HG02938 (cell line): Measurements from ENCODE around the gene GPR158.
"Not testable (repeated sequence)": the region's sequence is repeated elsewhere in the genome, so short reads cannot be mapped to it uniquely, and the experiment has no call there.

Source experiments
- ATAC-seq: cut with Tn5 transposase; IDR thresholded peaks from one replicate; pipeline ENCODE4 v1.9.1; 2021; ENCODE audit warnings: mild to moderate bottlenecking, moderate library complexity; ENCODE audit not compliant: unreplicated experiment

Gene GPR158, protein sequence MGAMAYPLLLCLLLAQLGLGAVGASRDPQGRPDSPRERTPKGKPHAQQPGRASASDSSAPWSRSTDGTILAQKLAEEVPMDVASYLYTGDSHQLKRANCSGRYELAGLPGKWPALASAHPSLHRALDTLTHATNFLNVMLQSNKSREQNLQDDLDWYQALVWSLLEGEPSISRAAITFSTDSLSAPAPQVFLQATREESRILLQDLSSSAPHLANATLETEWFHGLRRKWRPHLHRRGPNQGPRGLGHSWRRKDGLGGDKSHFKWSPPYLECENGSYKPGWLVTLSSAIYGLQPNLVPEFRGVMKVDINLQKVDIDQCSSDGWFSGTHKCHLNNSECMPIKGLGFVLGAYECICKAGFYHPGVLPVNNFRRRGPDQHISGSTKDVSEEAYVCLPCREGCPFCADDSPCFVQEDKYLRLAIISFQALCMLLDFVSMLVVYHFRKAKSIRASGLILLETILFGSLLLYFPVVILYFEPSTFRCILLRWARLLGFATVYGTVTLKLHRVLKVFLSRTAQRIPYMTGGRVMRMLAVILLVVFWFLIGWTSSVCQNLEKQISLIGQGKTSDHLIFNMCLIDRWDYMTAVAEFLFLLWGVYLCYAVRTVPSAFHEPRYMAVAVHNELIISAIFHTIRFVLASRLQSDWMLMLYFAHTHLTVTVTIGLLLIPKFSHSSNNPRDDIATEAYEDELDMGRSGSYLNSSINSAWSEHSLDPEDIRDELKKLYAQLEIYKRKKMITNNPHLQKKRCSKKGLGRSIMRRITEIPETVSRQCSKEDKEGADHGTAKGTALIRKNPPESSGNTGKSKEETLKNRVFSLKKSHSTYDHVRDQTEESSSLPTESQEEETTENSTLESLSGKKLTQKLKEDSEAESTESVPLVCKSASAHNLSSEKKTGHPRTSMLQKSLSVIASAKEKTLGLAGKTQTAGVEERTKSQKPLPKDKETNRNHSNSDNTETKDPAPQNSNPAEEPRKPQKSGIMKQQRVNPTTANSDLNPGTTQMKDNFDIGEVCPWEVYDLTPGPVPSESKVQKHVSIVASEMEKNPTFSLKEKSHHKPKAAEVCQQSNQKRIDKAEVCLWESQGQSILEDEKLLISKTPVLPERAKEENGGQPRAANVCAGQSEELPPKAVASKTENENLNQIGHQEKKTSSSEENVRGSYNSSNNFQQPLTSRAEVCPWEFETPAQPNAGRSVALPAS (N-terminal part only)

DNA sequence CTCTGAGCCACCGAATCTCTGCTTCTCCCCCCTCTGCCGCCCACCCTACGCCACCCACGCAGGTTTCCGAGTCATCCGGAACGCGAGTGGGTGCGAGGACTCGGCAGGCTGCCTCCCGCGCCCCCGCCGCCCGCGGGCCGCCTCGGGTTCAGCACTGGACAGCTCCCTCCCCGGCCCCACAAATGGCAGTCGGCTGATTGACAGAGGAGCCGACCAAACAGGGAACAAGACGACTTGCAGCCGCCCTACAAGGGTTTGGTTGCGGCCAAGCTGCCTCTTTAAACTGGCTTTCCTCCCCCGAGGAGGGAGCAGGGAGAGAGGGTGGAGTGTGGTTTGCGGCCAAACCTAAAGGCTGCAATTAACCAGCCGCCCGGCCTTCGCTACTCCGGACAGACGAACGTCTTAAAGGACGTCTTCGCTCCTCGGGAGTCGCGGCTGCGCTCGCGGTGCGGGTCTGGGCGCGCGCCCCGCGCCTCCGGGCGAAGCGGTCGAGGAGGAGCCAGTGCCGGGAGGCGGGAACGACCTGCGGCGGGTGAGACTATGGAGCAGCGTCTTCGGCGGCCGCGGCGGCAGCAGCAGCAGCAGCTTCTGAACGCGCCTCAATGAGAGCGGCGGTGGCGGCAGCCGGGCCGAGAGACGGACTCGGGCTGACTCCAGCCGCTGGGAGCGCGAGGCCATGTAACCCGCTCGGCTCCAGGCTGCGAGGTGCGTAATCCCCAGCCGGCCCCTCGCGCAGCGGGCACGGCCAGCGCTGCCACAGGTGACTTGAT, at the start of gene GPR158:
Gene GPR158 (plus strand): TSS at position 541 of the 770 bp plus-strand sequence. CDS start 420 bp downstream, outside the sequence.
- no peak for ATAC-seq

- ATAC-seq, result no peak
Observed at GRCh38 chr10:25125201-25125611, 49.6 kb upstream of the GPR158 start.

DNA sequence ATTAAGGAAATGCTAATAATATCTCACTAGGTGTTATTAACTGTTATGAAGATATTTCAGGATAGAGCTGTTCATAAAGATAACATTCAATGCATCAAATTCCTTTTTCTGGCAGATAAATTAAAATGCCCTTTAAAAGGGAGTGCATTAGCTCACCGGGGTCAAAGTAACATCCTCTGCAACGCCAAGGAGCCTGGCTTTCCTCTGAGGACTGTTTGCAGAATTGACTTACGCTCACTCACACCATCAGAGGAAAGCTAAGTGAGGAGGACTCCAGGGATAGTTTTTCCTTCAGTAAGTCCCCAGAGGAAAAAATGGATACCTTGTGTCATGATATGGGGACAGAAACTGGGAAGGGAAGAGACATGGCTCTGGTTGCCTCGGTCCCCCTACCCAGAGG, 45.2 kb upstream of the GPR158 start:
- ATAC-seq, result no peak

- no peak for ATAC-seq
Observed at GRCh38 chr10:25130906-25131305, 43.9 kb upstream of the GPR158 start.

DNA sequence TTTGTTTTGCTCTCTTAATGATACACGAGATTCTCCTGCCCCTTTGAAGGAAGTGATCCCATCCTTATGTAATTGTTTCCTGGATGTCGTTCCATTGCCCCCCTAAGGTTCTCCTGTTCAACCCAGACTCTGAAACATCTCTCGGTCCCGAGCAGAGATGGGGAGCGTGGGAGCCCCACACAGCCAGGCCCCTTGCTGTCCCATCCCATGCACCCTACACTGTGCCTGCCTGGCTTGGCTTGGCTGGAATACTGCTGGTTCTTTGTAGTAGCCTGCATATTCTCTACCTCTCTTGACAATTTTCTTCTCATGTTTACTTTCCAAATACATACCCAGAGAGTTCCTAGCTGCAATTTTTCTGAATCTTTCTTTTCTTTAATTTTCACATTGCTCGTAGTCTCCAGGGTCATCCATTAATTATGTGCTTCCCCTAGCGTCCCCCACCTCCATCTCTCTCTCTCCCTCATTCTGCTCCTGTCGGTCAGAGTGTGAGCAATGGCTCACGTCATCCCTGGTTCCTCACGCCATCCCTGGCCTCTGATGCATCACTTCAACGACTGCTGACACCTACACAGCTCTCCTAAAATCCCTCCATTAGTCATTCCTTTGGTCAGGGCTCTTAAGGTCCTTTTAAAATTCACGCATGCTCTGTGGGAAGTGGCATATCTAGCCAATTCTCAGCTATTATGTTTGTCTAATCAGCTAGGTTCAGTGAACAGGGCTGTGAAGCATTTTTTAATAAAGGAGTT, 32.5 kb upstream of the GPR158 start:
- ATAC-seq, result no peak

DNA sequence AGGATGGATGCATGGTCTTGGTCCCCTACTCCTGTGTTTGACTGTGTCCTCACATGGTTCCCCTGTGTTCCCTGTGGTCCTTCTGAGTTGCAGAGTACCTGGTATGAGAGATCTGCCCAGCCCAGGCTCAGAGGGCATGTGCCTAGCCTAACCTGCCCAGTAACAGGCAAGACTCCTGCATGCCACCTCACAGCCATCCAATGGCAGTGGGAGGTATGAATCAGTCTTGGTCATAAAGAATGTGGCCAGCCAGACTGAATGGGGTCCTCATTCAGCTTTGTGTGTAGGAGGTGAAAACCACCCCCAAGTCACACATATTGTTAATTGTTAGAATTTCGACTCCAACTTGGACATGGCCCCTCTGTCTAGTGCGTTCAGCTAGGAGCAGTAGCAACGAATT, 17.2 kb upstream of the GPR158 start:
- ATAC-seq, result no peak

DNA sequence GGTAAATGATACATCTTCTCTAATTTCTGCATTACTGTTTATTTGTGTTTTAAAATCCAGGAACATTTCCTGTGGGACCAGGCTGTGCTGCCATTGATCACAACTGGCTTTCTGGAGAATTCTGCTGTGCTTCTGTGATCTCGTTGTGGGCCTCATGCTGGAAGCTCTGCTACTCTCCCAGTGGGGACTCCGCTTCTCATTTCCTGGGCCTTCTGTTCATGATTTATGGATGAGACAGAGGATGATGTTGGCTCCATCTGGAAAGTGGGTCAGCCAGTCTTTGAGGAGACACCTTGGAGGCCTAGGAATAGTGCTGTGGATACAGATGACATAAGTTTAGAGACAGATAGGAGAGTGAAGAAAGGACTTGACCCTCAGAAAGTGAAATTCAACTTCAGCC, 15.2 kb upstream of the GPR158 start:
- ATAC-seq, result no peak

GRCh38 chr10:25162391-25162790, 12.4 kb upstream of the GPR158 start:
- no peak for ATAC-seq

DNA sequence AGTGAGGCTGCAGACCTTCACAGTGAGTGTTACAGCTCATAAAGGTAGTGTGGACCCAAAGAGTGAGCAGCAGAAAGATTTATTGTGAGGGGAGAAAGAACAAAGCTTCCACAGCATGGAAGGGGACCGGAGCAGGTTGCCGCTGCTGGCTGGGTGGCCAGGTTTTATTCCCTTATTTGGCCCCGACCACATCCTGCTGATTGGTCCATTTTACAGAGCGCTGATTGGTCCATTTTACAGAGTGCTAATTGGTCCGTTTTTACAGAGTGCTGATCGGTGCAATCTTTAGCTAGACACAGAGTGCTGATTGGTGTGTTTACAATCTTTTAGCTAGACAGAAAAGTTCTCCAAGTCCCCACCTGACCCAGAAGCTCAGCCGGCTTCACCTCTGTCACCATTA, 11.3 kb upstream of the GPR158 start:
- ATAC-seq, result not testable (repeated sequence)

- ATAC-seq, result no peak
Observed at GRCh38 chr10:25169740-25170139, 5.1 kb upstream of the GPR158 start.

- no peak for ATAC-seq
Observed at GRCh38 chr10:25170627-25171026, 4.2 kb upstream of the GPR158 start.

DNA sequence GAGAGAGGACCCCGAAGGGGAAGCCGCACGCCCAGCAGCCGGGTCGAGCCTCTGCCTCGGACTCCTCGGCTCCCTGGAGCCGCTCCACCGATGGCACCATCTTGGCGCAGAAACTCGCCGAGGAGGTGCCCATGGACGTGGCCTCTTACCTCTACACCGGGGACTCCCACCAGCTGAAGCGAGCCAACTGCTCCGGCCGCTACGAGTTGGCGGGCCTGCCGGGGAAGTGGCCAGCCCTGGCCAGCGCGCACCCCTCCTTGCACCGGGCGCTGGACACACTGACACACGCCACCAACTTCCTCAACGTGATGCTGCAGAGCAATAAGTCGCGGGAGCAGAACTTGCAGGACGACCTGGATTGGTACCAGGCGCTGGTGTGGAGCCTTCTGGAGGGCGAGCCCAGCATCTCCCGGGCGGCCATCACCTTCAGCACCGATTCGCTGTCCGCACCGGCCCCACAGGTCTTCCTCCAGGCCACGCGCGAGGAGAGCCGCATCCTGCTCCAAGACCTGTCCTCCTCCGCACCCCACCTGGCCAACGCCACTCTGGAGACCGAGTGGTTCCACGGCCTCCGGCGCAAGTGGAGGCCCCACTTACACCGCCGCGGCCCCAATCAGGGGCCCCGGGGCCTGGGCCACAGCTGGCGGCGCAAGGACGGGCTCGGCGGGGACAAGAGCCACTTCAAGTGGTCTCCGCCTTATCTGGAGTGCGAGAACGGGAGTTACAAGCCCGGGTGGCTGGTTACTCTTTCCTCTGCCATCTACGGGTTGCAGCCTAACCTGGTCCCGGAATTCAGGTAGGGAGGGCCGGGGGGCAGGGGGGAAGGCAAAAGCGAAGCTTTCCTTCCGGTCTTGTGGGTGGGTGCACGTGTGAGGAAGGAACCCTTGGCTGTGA, 973 bp downstream of the GPR158 start:
- ATAC-seq, result no peak

- no peak for ATAC-seq
Observed at GRCh38 chr10:25176421-25176968, 1.7 kb downstream of the GPR158 start.

GRCh38 chr10:25177093-25177753, 2.4 kb downstream of the GPR158 start:
- ATAC-seq, result no peak

GRCh38 chr10:25177754-25178135, 2.9 kb downstream of the GPR158 start:
- no peak for ATAC-seq

- ATAC-seq, result no peak
Observed at GRCh38 chr10:25178411-25178810, 3.6 kb downstream of the GPR158 start.

DNA sequence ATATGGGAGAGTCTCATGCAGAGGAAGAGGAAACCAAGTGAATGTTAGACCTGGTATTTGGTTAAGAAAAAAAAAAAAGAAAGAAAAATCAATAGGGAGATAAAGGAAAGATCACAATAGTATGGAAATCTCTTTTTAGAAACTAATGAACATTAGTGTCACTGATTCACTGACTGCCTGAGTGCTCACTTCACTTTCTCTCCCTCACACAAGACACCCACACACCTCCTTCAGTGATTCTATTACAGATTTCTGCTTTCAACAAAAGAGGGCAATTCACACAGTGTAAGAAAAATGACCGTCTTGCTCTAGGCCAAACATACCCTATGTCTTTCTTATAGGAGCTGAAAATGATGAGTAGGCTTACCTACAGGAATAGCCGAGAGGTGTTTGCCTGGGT, 6.0 kb downstream of the GPR158 start:
- no peak for ATAC-seq

DNA sequence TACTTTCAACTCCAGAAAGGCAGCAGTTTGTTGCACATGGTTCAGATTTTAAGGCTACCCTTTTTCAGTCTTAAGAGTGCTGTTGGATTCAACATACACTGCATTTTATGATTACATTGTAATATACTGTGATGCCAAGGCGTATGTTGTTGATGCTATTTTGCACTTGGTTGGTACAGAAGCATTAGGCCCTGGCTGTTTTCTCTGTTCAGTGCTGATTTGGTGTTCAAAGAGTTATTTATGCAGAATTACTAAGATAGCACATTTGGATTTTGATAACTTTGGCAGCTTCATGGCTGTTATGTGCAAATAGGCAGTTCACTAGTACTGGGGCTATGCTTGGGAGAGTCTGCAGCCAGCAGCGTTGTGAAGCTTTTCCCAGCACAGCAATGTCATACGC, 7.8 kb downstream of the GPR158 start:
- ATAC-seq, result no peak
